GM18873 (cell line): ENCODE data around the gene CDK11B.
"Not testable (repeated sequence)": the region's sequence is repeated elsewhere in the genome, so short reads cannot be mapped to it uniquely, and the experiment has no call there.

Source experiments
- ATAC-seq: cut with Tn5 transposase; IDR thresholded peaks from one replicate; pipeline ENCODE4 v1.9.1; 2021; ENCODE audit warnings: mild to moderate bottlenecking, moderate library complexity, moderate number of reproducible peaks; ENCODE audit not compliant: unreplicated experiment, low FRiP score

The CDK11B gene

DNA sequence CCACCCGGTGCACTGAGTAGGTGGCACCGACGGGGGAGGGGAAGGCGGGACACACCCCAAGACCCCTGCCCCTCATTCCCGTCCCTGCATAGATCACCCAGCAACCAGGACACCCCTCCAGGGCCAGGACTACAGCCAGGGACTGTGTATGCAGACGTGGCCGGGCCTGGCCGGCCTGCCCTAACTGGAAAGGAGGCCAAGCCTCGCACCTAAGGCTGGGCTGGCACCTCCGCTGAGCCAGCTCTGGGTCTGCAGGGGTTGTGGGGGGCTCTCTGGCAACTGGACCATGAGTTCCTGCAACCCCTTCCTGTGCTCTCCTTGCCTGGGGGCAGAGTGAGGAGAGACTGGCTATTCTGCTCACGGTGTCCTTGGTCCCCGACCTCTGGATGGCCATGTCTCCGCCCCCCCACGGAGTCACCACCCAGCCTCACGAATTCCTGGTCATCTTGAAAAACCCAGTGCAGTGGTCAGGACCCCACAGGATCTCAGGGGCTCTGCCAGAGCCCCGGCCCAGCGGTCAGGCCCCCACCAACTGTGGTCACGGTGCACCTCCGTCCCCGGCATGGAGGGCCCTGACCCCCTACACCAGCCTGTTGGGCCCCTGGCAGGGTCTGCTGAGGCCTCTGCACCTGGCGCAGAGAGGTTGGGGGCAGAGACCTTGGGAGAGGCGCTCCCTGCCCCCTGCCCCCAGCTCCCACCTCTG, 57.8 kb downstream of the CDK11B start:
- no peak for ATAC-seq

DNA sequence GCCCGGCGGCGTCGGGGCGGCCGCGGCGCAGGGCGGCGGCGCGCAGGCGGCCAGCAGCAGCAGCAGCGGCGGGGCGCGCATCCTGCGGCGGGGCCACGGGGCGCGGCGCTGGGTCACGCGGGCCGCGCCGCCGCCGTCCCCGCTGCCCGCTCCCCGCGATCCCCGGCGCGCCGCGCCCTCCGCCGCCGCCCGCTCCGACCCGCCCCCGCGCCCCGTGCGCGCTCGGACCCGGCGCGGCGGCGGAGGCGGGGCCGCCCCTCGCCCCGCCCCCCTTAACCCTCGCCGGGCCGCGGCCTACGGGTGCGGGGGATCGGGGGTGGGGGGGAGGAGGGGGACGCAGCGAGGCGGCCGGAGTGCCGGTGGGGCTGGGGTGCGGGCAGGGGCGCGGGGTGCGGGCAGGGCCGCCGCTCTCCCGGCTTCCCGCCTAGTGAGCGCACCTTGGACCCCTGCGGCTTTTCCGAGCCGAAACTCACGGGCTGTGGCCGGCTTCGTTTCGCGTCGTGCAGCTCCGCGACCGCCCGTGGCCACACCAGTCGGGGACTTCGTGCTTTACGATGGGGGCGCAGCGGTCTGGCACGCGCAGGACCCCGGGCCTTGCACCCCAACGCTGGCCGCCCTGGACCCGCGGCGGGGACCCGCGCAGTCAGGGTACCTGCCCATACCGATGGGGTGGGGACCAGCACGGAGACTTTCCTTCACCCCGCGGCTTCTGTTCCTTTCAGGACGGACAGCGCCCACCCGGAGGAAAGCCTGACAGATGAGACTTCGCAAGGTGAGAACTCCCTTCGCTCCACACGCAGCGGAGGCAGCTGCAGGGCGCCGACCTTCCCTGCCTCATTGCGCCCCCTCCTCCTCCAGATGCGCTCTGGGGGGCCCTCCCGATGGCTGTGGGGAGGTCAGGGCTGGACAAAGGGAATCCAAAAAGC, 58.6 kb downstream of the CDK11B start, which contains the start of gene FNDC10:
Gene FNDC10 (minus strand): TSS at position 201 of the 926 bp plus-strand sequence. CDS start 120 bp downstream, at position 81.
- ATAC-seq, result no peak

DNA sequence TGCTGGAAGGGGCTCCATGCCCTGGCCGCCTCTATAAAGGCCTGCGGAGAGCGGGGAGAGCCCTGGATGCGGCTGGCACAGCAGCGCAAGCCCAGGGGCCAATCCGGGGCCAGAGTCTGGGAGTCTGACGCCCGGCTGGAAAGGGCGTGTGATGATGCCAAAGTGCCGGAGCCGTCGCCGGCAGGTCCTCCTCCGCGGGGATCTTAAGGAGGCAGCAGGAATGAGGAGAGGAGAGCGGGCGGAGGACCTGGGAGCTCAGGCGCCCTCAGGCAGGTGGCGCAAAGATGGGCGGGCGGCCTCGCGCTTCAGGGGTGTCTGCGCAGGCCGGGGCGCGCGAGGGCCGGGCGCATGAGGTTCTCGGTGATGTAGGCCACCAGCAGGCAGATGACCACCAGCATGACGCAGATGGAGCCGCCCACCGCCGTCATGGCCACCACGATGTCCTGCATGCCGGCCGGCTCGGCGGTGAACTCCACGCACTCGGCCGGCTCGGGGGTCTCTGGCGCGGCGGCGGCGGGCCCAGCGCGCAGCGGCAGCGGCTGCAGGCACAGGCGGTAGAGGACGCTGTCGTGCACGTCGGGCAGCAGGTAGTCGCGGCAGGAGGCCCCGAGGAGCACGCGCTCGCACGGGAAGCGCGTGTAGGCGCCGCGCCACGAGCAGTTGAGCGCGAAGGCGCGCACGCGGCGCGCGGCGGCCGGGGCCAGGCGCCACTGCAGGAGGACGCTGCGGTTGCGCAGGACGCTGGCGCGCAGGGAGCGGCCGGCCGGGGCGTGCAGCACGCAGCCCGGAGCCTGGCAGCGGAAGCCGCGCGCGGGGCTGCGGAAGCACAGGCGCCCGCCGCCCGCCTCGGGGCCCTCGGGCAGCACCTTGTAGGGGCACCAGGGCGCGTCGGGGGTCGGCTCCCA, 59.5 kb downstream of the CDK11B start:
- ATAC-seq, result no peak

DNA sequence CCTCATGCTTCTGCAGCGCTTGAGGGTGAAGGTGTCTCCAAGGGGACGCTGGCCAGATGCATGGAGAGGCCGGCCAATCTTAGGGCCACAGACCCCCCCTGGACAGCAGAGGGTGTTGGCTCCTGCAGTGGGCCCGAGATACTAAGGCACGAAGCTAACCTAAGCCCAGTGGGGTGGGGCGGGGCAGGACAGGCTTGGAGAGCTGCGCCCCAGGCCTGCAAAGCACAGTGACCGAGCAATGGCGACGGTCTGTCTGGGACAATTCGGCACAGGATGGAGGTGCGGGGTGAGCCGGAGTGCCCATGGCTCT, 60.1 kb downstream of the CDK11B start:
- no peak for ATAC-seq

DNA sequence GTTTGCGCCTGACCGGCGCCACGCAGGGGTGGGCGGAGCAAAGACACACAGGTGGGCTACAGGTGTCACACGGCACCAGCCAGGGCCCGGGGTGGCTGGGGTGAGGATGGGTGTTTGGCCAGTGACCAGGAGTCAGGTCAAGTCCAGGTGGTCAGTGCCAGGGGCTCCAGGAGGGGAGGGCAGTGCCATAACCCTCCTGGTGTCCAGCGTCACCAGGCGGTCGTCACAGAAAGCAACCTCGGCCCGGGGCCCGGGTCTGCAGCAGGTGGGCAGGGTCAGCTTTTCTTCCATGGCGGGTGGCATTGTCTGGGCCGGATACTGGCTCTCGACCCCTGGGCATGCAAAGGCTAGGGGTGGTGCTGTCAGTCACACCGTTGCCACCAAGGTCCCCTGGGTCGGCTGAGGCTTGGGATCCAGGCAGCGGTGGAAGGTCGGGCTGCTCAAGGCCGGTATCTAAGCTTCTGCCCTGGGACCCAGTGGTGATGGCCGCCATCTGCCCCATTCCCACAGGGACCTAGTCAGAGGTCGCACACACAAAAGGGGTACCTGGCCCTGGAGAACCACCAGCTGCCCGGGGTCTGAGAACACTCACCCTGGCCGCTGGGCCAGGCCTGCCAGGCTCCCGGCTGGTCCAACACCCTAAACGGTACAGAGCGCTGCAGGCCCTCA, 60.6 kb downstream of the CDK11B start:
- no peak for ATAC-seq

DNA sequence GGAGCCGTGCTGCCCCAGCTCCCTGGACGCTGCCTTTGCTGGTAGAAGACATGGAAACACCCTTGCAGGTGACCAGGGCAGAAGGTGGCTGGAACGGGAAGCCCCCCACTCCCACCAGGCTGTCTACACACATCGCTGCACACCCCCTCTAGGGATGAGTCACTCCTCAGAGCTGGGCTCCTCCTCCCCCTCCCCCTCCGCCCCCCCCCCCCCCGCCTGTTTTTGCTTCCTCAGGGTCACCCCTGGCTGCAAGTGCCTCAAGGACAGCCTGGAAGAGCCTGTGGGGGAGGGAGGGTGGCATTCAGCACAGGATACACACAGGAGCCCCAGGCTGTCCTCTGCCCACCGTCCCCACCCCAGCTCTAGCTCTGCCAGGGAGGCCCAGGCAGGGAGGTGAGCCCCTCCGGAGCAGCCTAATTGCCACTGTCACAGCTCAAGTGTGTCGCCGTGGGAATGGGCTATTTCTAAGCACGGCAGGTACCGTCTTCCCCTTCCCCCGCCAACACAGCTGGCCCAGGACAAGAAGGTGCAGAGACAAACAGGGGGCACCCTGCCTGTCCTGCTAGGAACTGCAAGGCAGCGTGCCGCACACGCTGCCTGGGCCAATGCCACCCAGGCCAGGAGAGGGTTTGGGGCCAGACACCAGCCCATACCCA, 61.4 kb downstream of the CDK11B start:
- no peak for ATAC-seq

DNA sequence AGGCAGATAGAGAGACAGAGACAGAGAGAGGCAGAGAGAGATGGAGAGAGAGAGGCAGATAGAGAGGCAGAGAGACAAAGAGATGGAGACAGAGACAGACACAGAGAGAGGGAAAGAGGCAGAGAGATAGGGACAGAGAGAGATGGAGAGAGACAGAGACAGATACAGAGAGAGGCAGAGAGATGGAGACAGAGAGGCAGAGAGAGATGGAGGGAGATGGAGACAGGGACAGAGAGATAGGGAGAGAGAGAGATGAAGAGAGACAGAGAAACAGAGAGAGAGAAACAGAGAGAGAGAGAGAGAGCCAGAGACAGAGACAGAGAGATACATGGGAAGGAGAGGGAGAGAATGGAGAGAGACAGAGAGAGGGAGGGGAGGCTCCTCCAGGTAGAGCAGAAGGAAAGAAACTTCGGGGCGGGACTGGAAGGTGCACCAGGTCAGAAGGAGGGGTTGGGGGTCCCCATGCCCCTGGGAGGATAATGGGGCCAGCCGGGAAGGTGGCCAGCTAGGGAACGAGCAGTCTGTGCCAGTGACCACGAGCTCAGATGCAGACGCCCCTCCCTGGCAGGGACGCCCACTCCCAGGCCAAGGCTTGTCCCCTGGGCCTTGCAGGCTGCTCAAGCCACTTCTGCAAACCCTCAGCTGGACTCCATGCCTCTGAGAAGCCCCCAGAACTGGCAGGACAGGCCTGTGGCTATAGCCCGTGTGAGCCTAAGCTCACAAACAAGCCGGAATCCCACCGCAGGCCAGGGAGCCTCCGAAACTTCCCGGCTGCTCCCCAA, 62.1 kb downstream of the CDK11B start:
- no peak for ATAC-seq

DNA sequence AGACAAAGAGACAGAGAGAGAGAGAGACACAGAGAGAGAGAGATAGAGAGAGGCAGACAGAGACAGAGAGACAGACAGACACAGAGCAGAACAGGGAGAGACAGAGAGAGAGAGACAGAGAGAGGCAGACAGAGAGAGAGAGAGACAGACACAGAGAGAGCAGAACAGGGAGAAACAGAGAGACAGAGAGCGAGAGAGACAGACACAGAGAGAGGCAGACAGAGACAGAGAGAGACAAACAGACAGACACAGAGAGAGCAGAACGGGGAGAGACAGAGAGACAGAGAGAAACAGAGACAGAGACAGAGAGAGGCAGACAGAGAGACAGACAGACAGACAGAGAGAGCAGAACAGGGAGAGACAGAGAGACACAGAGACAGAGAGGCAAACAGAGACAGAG, 63.5 kb downstream of the CDK11B start:
- ATAC-seq, result not testable (repeated sequence)

DNA sequence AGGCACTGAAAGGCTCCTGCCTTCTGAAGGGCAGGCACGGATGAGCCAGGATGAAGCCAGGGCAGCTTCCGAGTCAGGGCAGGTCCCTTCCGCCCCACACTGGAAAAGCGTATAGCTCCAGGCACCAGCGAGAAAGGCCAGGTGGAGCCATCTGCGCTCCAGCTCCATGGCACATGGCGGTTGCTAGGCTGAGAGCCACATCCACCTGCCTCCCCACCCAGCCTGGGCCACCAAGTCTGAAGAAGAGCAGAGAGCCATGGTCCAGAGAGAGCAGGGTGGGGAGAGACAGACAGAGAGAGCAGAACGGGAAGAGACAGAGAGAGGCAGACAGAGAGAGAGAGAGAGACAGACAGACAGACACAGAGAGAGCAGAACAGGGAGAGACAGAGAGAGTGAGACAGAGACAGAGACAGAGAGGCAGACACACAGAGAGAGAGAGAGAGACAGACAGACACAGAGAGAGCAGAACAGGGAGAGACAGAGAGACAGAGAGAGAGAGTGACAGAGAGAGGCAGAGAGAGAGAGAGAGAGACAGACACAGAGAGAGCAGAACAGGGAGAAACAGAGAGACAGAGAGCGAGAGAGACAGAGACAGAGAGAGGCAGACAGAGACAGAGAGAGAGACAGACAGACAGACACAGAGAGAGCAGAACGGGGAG, 64.1 kb downstream of the CDK11B start:
- no peak for ATAC-seq

DNA sequence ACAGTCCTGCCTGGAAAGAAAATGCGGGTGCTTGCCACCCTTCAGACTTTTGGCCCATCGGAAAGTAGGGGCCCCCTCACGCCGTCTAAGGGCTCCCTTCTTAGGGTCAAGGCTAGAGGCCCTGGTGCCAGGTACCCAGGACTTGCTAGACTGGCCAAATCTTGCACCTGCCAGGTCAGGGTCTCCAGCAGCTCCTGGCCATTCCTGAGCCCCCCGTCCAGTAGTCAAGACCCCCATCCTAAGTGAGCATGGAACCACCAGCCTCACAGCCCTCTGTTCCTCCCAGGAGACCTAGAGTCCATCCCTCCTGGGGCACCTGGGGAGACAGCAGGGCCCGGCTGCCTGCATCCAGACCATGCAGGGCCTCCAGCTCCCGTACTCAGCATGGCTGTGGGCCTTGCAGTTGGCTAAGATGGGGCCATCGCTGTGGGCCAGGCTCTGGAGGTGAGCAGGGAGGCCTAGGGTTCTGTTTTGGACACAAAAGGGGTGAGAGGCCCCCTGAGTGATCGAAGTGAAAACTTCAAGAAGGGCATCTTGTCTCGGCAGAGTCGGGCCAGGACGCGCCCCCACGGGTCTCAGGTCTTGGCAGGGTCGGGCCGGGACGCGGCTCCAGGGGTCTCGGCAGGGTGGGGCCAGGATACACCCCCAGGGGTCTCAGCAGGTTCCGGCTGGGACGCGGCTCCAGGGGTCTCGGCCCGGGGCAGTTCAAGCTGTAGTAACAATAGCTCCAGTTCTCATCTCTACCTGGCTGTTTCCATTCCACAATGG, 64.8 kb downstream of the CDK11B start:
- ATAC-seq, result no peak

DNA sequence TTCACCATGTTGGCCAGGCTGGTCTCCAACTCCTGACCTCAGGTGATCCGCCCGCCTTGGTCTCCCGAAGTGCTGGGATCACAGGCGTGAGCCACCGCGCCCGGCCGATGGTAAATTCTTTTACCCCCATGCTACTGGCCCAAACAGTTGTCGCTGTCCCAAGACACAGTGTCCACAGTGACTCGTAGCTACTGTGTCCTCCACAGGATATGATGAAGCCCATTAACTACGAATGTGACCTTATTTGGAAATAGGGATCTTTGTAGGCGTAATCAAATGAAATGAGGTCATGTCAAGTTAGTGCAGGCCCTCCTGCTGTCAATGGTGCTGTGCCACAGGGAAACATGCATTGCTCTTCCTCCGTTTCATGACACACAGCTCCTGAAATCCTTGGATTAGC, 67.4 kb downstream of the CDK11B start:
- no peak for ATAC-seq
